C4-2B (cell line): ENCODE measurements around the gene CNOT2.

Experiments
- ZFX ChIP-seq: fragments of 450-650 bp; IDR thresholded peaks from 2 replicates; pipeline ENCODE4 v1.6.1; 2017
- TF ChIP-seq, protein P1 (sequence below): fragments of 450-650 bp; conservative IDR thresholded peaks from 2 replicates; pipeline ENCODE4 v1.5.1; 2017; ENCODE audit warnings: mild to moderate bottlenecking

DNA sequence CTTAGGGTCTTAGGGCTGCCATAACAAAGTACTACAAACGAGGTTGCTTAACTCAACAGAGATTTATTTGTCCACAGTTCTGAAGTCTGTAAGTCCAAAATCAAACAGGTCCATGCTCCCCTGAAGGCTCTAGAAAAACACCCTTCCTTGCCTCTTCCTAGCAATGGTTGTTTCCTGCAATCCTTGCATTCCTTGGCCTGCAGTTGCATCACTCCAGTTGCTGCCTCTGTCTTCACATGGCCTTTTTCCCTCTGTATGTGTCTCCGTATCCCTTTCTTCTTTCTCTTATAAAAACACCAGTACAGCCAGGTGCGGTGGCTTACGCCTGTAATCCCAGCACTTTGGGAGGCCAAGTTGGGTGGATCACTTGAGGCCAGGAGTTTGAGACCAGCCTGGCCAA lies 140.3 kb downstream of the CNOT2 start:
- TF ChIP-seq, protein P1, sequence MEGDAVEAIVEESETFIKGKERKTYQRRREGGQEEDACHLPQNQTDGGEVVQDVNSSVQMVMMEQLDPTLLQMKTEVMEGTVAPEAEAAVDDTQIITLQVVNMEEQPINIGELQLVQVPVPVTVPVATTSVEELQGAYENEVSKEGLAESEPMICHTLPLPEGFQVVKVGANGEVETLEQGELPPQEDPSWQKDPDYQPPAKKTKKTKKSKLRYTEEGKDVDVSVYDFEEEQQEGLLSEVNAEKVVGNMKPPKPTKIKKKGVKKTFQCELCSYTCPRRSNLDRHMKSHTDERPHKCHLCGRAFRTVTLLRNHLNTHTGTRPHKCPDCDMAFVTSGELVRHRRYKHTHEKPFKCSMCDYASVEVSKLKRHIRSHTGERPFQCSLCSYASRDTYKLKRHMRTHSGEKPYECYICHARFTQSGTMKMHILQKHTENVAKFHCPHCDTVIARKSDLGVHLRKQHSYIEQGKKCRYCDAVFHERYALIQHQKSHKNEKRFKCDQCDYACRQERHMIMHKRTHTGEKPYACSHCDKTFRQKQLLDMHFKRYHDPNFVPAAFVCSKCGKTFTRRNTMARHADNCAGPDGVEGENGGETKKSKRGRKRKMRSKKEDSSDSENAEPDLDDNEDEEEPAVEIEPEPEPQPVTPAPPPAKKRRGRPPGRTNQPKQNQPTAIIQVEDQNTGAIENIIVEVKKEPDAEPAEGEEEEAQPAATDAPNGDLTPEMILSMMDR, result no peak
- no peak for TF ChIP-seq ZFX
